Body of pancreas (tissue), 4 donors: ENCODE measurements around the gene EDARADD. TPM values are rescaled to one million over a fixed set of nuclear protein-coding genes. Genes with fewer than 3 reads are reported as not detected.

Experiments
- ATAC-seq: fragments of 150-250 bp; one replicate; pipeline ENCODE4 v1.9.1; 2016
- DNase-seq, 4 donors: peaks; one replicate each; pipeline ENCODE4 v3.0.0-alpha.2; 2019
- H3K27ac ChIP-seq, 4 donors: fragments of 200-600 bp; sonication (generic); 1 replicate in 3 of 4; 2 replicates in 1 of 4; pipeline versions ENCODE4 v1.5.1 to v1.6.1; 2016 to 2019; ENCODE audit warnings: mild to moderate bottlenecking in 1 of 4, mixed read lengths in 1 of 4, moderate library complexity in 1 of 4
- H3K27me3 ChIP-seq, 2 donors: fragments of 200-600 bp; sonication (generic); one replicate each; pipeline ENCODE4 v1.6.0; 2016; ENCODE audit warnings: mild to moderate bottlenecking in 1 of 2
- H3K36me3 ChIP-seq, 2 donors: fragments of 200-600 bp; sonication (generic); replicated peaks in 1 of 2; 2 replicates each; pipeline ENCODE4 v1.5.1; 2016; ENCODE audit warnings: low read depth in 2 of 2; ENCODE audit not compliant: insufficient read depth in 1 of 2
- H3K4me1 ChIP-seq: fragments of 200-600 bp; sonication (generic); one replicate; pipeline ENCODE4 v1.6.0; 2016
- H3K4me3 ChIP-seq, 2 donors: fragments of 200-600 bp; sonication (generic); 1 replicate in 1 of 2; 2 replicates in 1 of 2; pipeline ENCODE4 v1.5.1; 2016 to 2019
- H3K9me3 ChIP-seq, 3 donors: fragments of 200-600 bp; sonication (generic); 1 replicate in 2 of 3; 2 replicates in 1 of 3; pipeline ENCODE4 v1.5.1; 2016
- CTCF ChIP-seq, 7 experiments: fragments of 450-650 bp in 4 of 7; fragments of 200-600 bp in 3 of 7; sonication (generic) in 3 of 7; IDR thresholded peaks; one replicate each; pipeline ENCODE4 v1.5.1; 2016 to 2019; ENCODE audit warnings: antibody characterized with exemption in 7 of 7
- POLR2A ChIP-seq, 3 donors: fragments of 450-650 bp; IDR thresholded peaks; one replicate each; pipeline ENCODE4 v1.6.1; 2016; ENCODE audit warnings: antibody characterized with exemption in 3 of 3, mild to moderate bottlenecking in 2 of 3
- WGBS, 2 donors: methylation state at CpG; one replicate each; pipeline ENCODE4 v1.1.5; 2017; 5-methylcytosine and 5-hydroxymethylcytosine counted together
- intact Hi-C: fragments of 100-400 bp; cut with DNase I; formaldehyde crosslinking; loops from one replicate; pipeline ENCODE4 v1.15.1; 2023
- total RNA-seq, 2 donors: library from RNA; depleted of rRNA; stranded (reverse); fragments of >200 nt; gene quantifications; one replicate each; pipeline ENCODE4 v1.1.0, GENCODE V29; 2016

Gene EDARADD
- total RNA-seq, 2 donors from 2014 or later, result 2.9 to 8.9 TPM

DNA sequence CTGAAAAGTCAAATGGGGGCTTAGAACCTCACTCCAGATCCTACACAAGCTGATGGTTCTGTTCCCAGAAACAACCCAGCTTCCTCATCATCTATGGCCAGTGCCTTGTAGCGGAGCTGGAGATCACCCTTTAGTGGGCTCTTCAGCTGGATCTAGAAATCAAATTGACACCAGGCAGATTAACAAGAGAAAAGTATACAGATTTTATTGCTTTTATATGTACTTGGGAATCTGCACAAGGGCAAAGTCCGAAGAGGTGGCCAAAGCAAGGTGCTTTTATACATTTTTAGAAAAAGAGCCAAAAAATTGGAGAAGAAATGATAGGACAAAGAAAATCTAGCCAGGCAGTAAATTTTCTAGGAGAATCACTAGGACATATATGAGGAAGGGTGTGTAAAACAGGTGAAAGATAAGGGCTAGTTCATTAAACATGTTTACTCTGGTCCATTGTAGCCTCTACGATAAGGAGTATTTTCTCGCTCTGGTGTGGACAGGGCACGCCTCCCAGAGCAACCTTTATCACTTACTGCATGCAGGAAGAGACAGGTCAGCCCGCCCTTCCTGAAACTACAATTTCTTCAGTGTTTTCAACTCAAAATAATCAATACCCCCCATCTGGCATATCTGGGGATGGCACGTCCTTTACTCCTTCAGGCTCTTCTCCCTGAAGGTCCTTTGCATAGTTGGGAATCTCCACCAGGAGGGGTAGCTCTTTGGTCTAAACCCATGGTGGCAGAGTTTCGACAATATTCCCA lies 115.7 kb downstream of the EDARADD start:
- no peak overlapping the region for H3K4me3 ChIP-seq
- intact Hi-C loops, result no loop called here
- no peak for DNase-seq
- no peak overlapping the region for H3K27ac ChIP-seq
- H3K27me3 ChIP-seq, result no peaks in the 10 kb centered on the region
- H3K4me1 ChIP-seq, result peaks cover 58% of the 10 kb centered on the region
- H3K9me3 ChIP-seq, result no peaks in the 10 kb centered on the region
- no peaks in the 10 kb centered on the region for H3K36me3 ChIP-seq
- ATAC-seq, result no peak
- TF ChIP-seq POLR2A (IDR thresholded peaks at IDR 0.05), result no peak
- TF ChIP-seq CTCF (IDR thresholded peaks at IDR 0.05), result peak in 1 of 7 experiments; percentile 2
- 49 to 61% methylated on average over 8 of the region's 8 CpGs for WGBS, 2 donors

DNA sequence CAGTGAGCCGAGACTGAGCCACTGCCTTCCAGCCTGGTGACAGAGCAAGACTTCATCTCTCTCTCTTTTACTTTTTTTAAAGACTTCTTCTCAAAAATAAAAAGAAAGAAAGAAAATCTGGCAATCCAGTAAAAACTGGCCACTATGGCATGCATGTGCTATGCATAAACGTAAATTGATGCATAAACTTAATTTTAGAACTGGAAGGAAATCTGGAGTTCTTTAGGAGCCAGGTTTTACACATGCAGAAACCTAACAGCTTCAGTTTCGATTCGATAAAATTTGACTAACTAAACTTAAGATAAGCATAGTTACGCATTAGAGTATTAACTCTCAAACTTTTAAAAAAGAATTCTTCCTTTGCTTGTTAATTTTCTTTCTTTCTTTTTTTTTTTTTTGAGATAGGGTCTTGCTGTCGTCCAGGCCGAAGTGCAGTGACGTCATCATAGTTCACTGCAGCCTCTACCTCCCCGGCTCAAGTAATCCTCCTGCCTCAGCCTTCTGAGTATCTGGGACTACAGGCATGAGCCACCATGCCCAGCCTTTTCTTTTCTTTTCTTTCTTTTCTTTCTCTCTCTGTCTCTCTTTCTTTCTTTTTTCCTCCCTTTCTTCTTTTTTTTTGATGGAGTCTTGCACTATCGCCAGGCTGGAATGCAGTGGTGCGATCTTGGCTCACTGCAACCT lies 117.8 kb downstream of the EDARADD start:
- no peak overlapping the region for H3K4me3 ChIP-seq
- DNase-seq, result no peak
- no peaks in the 10 kb centered on the region for H3K36me3 ChIP-seq
- H3K4me1 ChIP-seq, result peaks cover 72% of the 10 kb centered on the region
- H3K9me3 ChIP-seq, result no peaks in the 10 kb centered on the region
- H3K27ac ChIP-seq, result peak overlapping the region in 3 of 4 donors; percentile 11 to 59 (median 26)
- WGBS, 2 donors, result 39 to 44% methylated on average over 11 of the region's 11 CpGs
- no peak for TF ChIP-seq POLR2A (IDR thresholded peaks at IDR 0.05)
- TF ChIP-seq CTCF (IDR thresholded peaks at IDR 0.05), result no peak
- intact Hi-C loops, result no loop called here
- ATAC-seq, result no peak
- H3K27me3 ChIP-seq, result no peaks in the 10 kb centered on the region

- TF ChIP-seq POLR2A (IDR thresholded peaks at IDR 0.05), result no peak
- no peak for TF ChIP-seq CTCF (IDR thresholded peaks at IDR 0.05)
- peak overlapping the region; percentile 42 to 79 (median 72) for H3K27ac ChIP-seq
- intact Hi-C loops, result no loop called here
- ATAC-seq, result peak; percentile 26
- peaks cover 60% of the 10 kb centered on the region for H3K4me1 ChIP-seq
- no peak overlapping the region for H3K4me3 ChIP-seq
- WGBS, 2 donors, result 46 to 48% methylated on average over 4 of the region's 4 CpGs
- no peaks in the 10 kb centered on the region for H3K36me3 ChIP-seq
- no peaks in the 10 kb centered on the region for H3K27me3 ChIP-seq
- DNase-seq, result no peak
- H3K9me3 ChIP-seq, result no peaks in the 10 kb centered on the region
These were observed 120.8 kb downstream of the EDARADD start for GRCh38 chr1:236514703-236515442.

DNA sequence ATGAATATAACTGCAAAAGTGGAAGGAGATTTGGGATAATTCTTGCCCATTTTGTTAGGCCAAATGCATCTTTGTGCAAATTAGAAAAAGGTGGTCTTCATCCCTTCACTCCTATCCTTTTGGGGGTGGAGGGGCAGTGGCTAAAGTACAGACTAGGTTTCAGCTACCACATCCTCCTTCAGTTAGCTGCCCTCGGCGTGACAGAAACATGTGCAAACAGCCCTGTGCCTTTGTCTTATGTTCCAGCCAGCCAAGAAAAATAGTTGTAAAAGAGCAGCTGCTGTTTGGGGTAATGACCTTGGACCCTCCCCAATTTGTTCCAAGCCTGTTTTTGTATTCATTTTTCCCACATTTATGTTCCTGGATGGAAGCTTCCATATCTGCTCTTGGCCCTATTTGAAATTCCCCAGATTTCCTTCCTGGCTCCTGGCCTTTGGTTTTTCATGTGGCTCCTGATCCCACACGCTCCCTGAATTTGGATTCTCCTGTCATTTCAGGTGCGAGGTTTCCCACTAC lies 121.4 kb downstream of the EDARADD start:
- Histone ChIP-seq H3K4me1 (peaks cover 54% of the 10 kb centered on the region), H3K4me3 (no peak overlapping the region), H3K36me3 (no peaks in the 10 kb centered on the region), H3K27ac (peak overlapping the region; percentile 42 to 79 (median 72)), H3K9me3 (no peaks in the 10 kb centered on the region), H3K27me3 (no peaks in the 10 kb centered on the region)
- WGBS, 2 donors, result 32% methylated on average over 4 of the region's 4 CpGs
- ATAC-seq, result peak; percentile 84
- intact Hi-C loops, result no loop called here
- TF ChIP-seq POLR2A (IDR thresholded peaks at IDR 0.05) (no peak), CTCF (IDR thresholded peaks at IDR 0.05) (no peak)
- DNase-seq, result peak; percentile 60 to 83 (median 70)
